GM18508 (cell line): ENCODE measurements around the gene PTPRA.
"Not testable (repeated sequence)": the region's sequence is repeated elsewhere in the genome, so short reads cannot be mapped to it uniquely, and the experiment has no call there.

Experiments used
- ATAC-seq: cut with Tn5 transposase; IDR thresholded peaks from one replicate; pipeline ENCODE4 v1.9.1; 2021; ENCODE audit warnings: moderate number of reproducible peaks; ENCODE audit not compliant: insufficient read depth, unreplicated experiment

The PTPRA gene

GRCh38 chr20:3032624-3033023, 159.3 kb downstream of the PTPRA start:
- no peak for ATAC-seq

GRCh38 chr20:3037654-3038053, 164.4 kb downstream of the PTPRA start:
- ATAC-seq = no peak

GRCh38 chr20:3038454-3038853, 165.2 kb downstream of the PTPRA start:
- no peak for ATAC-seq

- no peak for ATAC-seq
Measured at GRCh38 chr20:3039426-3039825, 166.1 kb downstream of the PTPRA start.

DNA sequence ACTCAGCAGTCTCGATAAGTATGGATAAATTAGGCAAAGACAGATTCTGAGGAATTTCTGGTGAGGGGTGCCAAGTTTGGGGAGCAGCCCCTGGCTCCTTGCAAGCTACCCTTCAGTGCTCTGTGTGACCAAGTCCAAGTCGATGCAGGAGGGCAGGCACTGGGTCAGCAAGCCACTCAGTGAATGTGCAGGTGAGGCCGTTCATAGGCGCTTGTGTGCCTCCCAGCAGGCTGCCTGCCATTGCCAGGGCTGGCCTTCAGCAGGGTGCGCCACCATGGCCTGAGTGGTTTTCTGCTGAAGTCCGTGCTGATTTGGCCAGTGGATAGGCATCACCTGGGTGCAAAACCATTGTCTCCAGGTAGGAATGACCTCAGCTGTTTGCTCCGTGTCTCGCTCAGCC, 166.8 kb downstream of the PTPRA start:
- ATAC-seq = no peak

- no peak for ATAC-seq
Measured at GRCh38 chr20:3041854-3042409, 168.7 kb downstream of the PTPRA start.

DNA sequence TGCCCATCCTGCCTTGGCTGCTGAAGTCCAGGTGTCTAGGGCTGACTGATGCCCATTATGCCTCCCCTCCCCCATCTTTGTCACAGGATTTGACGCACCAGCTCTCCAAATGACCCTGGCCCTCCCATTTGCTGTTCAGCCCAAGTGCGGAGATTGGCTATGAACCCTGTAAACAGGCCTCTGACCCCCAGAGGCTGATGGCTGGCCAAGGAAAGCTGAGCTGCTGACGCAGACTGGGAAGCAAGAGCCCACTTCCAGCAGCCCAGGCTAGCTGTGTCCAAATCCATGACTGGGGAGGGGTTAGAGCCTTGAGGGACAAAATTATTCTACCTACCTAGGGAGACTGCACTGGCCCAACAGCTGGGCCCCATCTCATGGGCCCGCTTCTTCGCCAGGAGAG, 169.3 kb downstream of the PTPRA start:
- ATAC-seq = no peak

- no peak for ATAC-seq
Measured at GRCh38 chr20:3043322-3043721, 170.0 kb downstream of the PTPRA start, which contains the start of gene GNRH2. TSS of gene GNRH2 (plus strand) at chr20:3043622. CDS start at chr20:3044415, 793 bp downstream.

GRCh38 chr20:3044336-3044965, 171.2 kb downstream of the PTPRA start:
- ATAC-seq = no peak

- ATAC-seq = peak; percentile 26
Measured at GRCh38 chr20:3045042-3045815, 171.9 kb downstream of the PTPRA start.

DNA sequence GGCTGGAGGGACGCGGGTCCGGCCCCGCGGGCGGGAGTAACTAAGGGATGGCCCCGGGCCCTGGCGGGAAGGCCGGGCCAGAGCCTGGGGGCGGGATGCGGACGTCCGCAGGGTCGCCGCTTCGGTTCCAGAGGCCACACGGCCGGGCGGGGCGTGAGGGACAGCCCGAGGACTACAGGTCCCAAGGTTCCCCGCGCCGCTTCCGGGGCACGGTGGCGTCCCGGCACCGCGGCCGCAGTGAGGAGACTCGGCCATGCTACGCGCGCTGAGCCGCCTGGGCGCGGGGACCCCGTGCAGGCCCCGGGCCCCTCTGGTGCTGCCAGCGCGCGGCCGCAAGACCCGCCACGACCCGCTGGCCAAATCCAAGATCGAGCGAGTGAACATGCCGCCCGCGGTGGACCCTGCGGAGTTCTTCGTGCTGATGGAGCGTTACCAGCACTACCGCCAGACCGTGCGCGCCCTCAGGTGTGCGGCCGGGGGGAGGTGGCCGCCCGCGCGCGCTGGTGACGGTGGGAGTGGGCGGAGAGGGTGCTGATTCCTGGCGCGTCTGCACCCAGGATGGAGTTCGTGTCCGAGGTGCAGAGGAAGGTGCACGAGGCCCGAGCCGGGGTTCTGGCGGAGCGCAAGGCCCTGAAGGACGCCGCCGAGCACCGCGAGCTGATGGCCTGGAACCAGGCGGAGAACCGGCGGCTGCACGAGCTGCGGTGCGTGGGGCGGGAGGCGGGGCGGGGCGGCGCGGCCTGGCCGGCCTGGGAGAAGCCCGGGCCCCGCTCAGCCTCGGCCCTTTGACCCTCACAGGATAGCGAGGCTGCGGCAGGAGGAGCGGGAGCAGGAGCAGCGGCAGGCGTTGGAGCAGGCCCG, 172.8 kb downstream of the PTPRA start, which contains the start of gene MRPS26:
MRPS26 (plus strand) TSS at position 237 of the 861 bp plus-strand sequence; CDS start at position 254, 17 bp downstream.
- ATAC-seq = peak; percentile 37

DNA sequence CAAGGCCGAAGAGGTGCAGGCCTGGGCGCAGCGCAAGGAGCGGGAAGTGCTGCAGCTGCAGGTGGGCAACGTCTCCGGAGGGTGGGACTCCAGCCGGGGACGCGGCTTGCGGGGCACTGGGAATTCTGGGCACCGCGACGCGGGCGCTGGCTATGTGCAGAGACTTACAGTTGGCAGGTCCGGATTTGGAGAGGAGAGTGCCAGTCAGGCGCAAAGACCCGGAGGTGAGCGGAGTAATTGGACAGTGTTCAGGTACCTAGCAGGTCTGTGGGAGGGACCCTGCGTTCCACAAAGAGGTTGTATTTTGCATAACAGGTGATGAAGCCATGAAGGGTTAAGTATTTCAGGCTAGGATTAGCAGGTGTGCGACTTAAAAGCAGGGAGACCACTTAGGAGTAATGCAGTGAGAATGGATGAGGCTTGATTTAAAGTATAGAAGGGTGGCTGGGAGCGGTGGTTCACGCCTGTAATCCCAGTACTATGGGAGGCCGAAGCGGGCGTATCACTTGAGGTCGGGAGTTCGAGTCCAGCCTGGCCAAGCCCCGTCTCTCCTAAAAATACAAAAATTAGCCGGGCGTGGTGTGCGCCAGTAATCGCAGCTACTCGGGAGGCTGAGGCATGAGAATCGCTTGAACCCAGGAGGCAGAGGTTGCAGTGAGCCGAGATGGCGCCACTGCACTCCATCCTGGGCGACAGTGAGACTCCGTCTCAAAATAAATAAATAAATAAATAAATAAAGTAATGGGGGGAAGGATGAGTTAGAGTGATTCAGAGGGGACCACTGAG, 173.6 kb downstream of the PTPRA start:
- ATAC-seq = peak; percentile 7

DNA sequence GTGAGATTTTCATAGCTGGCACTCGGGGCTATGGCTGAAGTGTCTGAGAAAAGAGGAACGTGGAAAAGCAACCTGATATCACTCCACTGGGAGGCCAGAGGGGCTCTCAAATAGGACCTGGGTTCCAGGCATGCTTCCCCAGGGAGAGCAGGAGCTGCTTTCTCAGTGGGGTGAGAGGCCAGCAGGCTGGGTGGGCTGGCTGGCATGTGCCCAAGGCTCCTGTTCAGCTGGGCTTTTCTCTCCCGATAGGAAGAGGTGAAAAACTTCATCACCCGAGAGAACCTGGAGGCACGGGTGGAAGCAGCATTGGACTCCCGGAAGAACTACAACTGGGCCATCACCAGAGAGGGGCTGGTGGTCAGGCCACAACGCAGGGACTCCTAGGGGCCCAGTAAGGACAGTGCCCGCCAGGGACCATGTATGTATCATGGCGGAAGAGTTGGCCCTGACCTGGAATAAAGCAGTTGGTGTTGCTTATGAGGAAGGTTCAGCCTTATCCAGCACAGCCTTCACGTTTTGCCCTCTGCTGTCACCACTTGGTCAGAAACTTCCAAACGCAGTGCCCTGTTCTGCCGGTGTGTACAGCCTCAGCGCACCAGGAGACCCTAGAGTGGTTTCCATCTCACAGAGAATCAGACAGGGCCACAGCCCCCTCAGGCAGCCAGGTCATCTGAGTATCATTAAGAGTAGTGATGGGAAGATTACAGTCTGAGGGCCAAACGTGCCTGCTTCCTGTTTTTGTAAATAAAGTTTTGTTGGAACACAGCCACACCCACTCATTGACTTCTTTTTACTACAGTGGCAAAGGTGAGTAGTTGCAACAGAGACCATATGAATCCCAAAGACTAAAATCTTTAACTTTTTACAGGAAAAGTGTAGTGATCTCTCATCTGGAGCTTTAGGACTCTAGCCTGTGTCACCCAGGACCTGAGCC, 174.5 kb downstream of the PTPRA start:
- no peak for ATAC-seq

DNA sequence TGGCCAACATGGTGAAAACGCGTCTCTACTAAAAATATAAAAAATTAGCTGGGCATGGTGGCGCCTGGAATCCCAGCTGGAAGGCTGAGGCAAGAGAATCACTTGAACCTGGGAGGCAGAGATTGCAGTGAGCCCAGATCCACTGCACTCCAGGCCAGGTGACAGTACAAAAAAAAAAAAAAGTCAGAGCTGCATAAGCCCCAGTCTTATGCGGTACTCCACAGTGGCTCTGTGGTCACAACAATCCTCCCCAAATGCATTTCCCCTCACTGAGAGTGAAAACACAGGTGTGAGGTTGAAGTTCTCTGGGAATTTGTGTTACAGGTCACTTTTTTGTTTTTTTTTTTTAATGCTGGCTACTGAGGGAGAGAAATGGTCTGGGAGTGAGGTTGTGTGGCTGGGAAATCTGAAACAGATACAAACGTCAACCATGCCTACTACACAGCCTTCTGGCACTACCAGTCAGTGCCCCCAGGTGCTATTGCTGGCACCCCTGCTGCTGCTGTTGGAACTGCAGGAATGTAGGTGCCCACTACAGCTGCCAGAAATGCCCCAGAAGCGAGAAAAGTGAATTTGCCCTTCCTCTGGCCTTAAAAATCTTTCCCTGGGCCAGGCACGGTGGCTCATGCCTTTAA, 178.2 kb downstream of the PTPRA start:
- no peak for ATAC-seq

- no peak for ATAC-seq
Measured at GRCh38 chr20:3059489-3059888, 186.2 kb downstream of the PTPRA start.

DNA sequence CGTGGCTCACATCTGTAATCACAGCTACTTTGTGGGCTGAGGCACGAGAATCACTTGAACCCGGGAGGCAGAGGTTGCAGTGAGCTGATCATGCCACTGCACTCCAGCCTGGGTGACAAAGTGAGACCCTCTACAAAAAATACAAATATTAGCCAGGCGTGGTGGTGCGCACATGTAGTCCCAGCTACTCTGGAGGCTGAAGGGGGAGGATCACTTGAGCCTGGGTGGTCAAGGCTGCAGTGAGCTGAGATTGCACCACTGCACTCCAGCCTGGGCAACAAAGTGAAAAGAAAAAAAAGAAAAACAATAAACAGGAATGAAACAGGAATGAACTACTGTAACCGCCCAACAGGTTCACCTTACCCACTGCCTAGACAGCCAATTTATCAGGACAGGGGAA, 190.8 kb downstream of the PTPRA start:
- ATAC-seq = not testable (repeated sequence)

DNA sequence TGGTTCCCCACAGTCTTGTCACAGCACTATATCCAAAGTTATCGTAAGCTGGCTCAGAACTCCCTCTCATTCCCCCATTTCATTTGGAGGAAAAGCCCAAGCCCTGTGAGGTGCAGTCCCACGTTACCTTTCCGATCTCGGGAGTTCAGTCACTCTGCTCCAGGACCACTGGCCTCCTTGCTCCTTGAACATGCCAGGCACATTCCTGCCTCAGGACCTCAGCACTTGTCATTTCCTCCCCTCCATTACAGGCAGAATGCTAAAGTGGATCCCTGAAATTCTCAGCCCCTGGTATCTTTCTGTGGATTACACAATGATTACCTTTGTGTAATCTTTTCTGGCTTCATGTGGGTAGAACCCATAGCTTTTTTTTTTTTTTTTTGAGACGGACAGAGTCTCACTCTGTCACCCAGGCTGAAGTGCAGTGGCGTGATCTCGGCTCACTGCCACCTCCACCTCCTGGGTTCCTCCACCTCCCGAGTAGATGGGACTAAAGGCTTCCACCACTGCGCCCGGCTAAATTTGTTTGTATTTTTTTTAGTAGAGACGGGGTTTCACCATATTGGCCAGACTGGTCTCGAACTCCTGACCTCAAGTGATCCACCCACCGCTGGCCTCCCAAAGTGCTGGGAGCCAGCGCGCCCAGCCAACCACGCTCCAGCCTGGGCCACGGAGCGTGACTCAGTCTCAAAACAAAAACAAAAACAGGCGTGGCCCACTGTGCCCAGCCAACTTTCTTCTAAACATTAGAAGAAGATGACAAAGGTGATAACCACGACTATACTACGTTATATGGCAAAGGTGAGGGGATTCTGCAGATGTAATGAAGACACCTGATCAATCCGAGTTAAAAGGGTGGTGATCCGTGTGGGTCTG, 194.1 kb downstream of the PTPRA start:
- no peak for ATAC-seq
